ENCODE measurements around the gene ANXA9. TPM values are rescaled to one million over a fixed set of nuclear protein-coding genes. Genes with fewer than 3 reads are reported as not detected.

ANXA9 gene
- total RNA-seq, 5 donors from 2014 or later (not counting 1 experiment from before 2014, with no cell fraction given) = 0.15 to 0.16 TPM; not detected in 3

DNA sequence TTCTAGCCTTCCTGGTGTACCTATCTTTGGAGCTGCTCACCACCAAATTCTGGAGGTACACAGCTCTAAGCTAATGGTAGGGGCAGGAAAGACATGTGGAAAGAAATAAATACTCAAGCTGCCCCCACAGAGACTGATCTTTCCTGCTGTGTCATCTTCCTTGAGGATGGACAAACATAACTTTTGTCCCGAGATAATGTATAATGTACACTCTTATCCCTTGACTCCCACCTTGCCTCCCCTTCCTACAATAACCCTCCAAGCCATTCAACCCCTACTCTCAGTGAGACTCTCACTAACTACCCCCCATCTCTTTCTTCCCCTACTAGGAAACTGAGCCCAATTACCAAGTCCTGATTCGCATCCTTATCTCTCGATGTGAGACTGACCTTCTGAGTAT is 12.2 kb downstream of the ANXA9 start:
- CTCF ChIA-PET = interaction anchor here in 1 of 2 donors (0.6 to 1.0 kb wide), 2 partner anchors 12 to 24 kb away, joined by 3 read pairs; partner anchors contain the start of gene MINDY1
- no peaks in the 10 kb centered on the region for H3K27me3 Mint-ChIP-seq

DNA sequence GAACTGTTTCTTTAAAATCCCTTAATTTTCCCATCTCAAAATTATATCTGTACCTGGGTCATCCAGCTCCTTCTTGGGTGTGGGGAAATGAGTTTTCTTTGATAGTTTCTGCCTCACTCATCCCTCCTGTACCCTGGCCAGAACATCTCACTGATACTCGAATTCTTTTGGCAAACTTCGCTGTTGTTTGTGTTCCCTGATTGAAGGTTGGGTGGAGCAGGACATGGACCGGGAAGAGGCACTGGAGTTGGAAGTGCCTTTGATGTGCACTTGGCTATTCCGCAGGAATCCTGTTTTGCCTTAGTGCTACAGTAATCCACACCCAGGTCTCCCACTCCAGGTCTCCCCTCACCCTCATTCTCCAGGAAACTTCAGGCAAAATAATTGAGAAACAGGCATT is 13.4 kb downstream of the ANXA9 start:
- Mint-ChIP-seq H3K4me3 (no peak overlapping the region), H3K27ac (peak overlapping the region; percentile 76 to 79), H3K36me3 (peaks cover 11% of the 10 kb centered on the region), H3K9me3 (no peaks in the 10 kb centered on the region), H3K4me1 (peaks cover 2 to 10% (median 9%) of the 10 kb centered on the region in 3 donors), H3K27me3 (no peaks in the 10 kb centered on the region)
- no peak for DNase-seq
- POLR2A ChIA-PET = interaction anchor here (0.5 to 0.6 kb wide), 3 partner anchors 65 to 123 kb away, joined by 3 to 4 read pairs (median 3); no protein-coding TSS in a partner anchor
- WGBS (ENCODE audit: insufficient coverage) = 70% methylated on average over 2 of the region's 4 CpGs
- H3K27me3 ChIP-seq (replicated peaks in 1 of 2; ENCODE audit: control insufficient read depth in 2 of 2, extremely low read depth in 1 of 2, insufficient read depth in 2 of 2, low read length in 1 of 2) = peaks cover 0 to 2% of the 10 kb centered on the region in 2 experiments
- H3K4me3 ChIP-seq (ENCODE audit: control insufficient read depth in 1 of 2, extremely low read depth in 1 of 2, low read length in 1 of 2) = no peak overlapping the region
- no peaks in the 10 kb centered on the region for H3K9me3 ChIP-seq
- H3K27ac ChIP-seq (ENCODE audit: low read length) = peak overlapping the region; percentile 9
- CTCF ChIA-PET = interaction anchor here in 1 of 2 donors (0.6 to 2.2 kb wide), 6 partner anchors 11 to 435 kb away, joined by 3 to 30 read pairs (median 3); partner anchors contain the start of genes MINDY1 and SETDB1
- peaks cover 0 to 11% of the 10 kb centered on the region in 2 experiments for H3K4me1 ChIP-seq (ENCODE audit: control insufficient read depth in 1 of 2, extremely low read depth in 1 of 2, insufficient read depth in 2 of 2, low read length in 2 of 2)
- ATAC-seq (replicated peaks in 1 of 4) = no peak
- H3K36me3 ChIP-seq (ENCODE audit: control insufficient read depth in 2 of 2, extremely low read depth in 1 of 2, insufficient read depth in 1 of 2, low read length in 1 of 2) = peaks cover 11 to 32% of the 10 kb centered on the region in 2 donors

More for the DNA sequence above, 12.2 kb downstream of the ANXA9 start:
- Mint-ChIP-seq H3K4me1 (peaks cover 0 to 6% (median 4%) of the 10 kb centered on the region in 3 donors), H3K36me3 (peaks cover 6% of the 10 kb centered on the region), H3K9me3 (no peaks in the 10 kb centered on the region), H3K4me3 (no peak overlapping the region), H3K27ac (peak overlapping the region; percentile 63 to 71)
- 100% methylated on average over 3 of the region's 3 CpGs for WGBS (ENCODE audit: insufficient coverage)
- POLR2A ChIA-PET = no interaction called here
- no peaks in the 10 kb centered on the region for H3K9me3 ChIP-seq
- no peak overlapping the region for H3K27ac ChIP-seq (ENCODE audit: low read length)
- peaks cover 0 to 2% of the 10 kb centered on the region in 2 experiments for H3K27me3 ChIP-seq (replicated peaks in 1 of 2; ENCODE audit: control insufficient read depth in 2 of 2, extremely low read depth in 1 of 2, insufficient read depth in 2 of 2, low read length in 1 of 2)
- H3K4me3 ChIP-seq (ENCODE audit: control insufficient read depth in 1 of 2, extremely low read depth in 1 of 2, low read length in 1 of 2) = no peak overlapping the region
- DNase-seq = no peak
- H3K4me1 ChIP-seq (ENCODE audit: control insufficient read depth in 1 of 2, extremely low read depth in 1 of 2, insufficient read depth in 2 of 2, low read length in 2 of 2) = peaks cover 0 to 10% of the 10 kb centered on the region in 2 experiments
- no peak for ATAC-seq (replicated peaks in 1 of 4)
- peaks cover 7 to 20% of the 10 kb centered on the region in 2 donors for H3K36me3 ChIP-seq (ENCODE audit: control insufficient read depth in 2 of 2, extremely low read depth in 1 of 2, insufficient read depth in 1 of 2, low read length in 1 of 2)

DNA sequence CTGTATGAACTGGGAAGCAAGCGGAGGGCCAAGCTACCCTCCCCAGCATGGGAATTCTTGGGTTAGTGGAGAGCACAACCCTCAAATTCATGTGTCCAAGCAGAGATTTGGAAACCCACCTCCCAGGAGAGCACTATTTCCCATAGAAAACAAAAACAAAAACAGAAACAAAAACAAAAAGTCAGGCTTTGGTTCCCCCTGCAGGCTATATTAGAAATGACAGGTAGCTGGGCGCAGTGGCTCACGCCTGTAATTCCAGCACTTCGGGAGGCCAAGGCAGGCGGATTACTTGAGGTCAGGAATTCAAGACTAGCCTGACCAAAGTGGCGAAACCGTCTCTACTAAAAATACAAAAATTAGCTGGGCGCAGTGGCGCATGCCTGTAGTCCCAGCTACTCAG is 13.8 kb downstream of the ANXA9 start:
- Mint-ChIP-seq H3K36me3 (peaks cover 15% of the 10 kb centered on the region), H3K9me3 (no peaks in the 10 kb centered on the region), H3K4me3 (no peak overlapping the region), H3K27me3 (no peaks in the 10 kb centered on the region), H3K27ac (peak overlapping the region; percentile 76 to 79), H3K4me1 (peaks cover 7 to 15% (median 13%) of the 10 kb centered on the region in 3 donors)
- POLR2A ChIA-PET = interaction anchor here (0.6 to 0.7 kb wide), 2 partner anchors 166 to 187 kb away, joined by 3 to 6 read pairs; no protein-coding TSS in a partner anchor
- H3K27me3 ChIP-seq (replicated peaks in 1 of 2; ENCODE audit: control insufficient read depth in 2 of 2, extremely low read depth in 1 of 2, insufficient read depth in 2 of 2, low read length in 1 of 2) = peaks cover 0 to 2% of the 10 kb centered on the region in 2 experiments
- peaks cover 0 to 11% of the 10 kb centered on the region in 2 experiments for H3K4me1 ChIP-seq (ENCODE audit: control insufficient read depth in 1 of 2, extremely low read depth in 1 of 2, insufficient read depth in 2 of 2, low read length in 2 of 2)
- peak in 3 of 4 experiments; percentile 37 to 55 (median 48) for ATAC-seq (replicated peaks in 1 of 4)
- CTCF ChIA-PET = interaction anchor here in 1 of 2 donors (0.6 to 2.2 kb wide), 7 partner anchors 10 to 435 kb away, joined by 3 to 30 read pairs (median 3); partner anchors contain the start of genes MINDY1 and SETDB1
- 24% methylated on average over 6 of the region's 9 CpGs for WGBS (ENCODE audit: insufficient coverage)
- H3K36me3 ChIP-seq (ENCODE audit: control insufficient read depth in 2 of 2, extremely low read depth in 1 of 2, insufficient read depth in 1 of 2, low read length in 1 of 2) = peaks cover 14 to 35% of the 10 kb centered on the region in 2 donors
- H3K9me3 ChIP-seq = no peaks in the 10 kb centered on the region
- peak in 8 of 35 experiments; percentile 16 to 66 (median 22) for DNase-seq
- H3K27ac ChIP-seq (ENCODE audit: low read length) = peak overlapping the region; percentile 9
- H3K4me3 ChIP-seq (ENCODE audit: control insufficient read depth in 1 of 2, extremely low read depth in 1 of 2, low read length in 1 of 2) = no peak overlapping the region

DNA sequence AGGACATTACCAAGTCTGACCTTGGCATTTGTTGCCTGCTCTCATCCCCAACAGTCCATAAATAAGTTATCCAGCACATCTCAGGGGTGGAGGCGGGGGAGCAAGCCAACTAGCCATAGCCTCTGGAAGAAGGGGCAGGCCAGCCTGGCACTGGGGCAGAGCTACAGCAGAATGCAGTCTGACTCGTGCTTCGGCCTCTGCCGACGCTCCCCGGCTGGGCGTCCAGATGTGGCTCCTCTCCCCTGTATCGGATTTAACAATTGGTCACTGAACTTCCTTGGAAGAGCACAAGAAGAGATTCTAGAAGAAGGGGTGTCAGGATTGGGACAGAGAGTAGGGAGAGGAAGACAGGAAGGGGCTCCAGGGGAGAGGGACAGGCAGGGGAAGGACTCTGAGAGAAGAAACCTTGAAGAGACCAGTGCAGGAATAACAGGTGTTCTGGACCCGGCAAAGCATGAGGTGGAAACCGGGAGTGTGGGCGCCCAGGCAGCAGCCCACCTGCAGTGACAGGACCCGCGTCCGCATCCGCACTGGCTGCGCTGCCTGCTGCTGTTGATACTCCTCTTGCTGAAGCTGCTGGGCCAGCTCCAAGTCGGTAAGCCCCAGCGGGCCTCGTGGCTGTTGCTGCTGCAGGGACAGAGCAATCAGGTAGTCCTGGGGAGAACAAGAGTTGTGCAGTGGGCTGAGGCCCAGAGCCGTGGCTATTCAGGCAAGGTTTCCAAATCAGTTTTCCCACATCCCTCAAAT is 15.2 kb downstream of the ANXA9 start:
- DNase-seq = no peak
- Mint-ChIP-seq H3K27ac (peak overlapping the region; percentile 16 to 19), H3K4me3 (no peak overlapping the region), H3K36me3 (peaks cover 24% of the 10 kb centered on the region), H3K4me1 (peaks cover 20 to 29% (median 27%) of the 10 kb centered on the region in 3 donors), H3K27me3 (no peaks in the 10 kb centered on the region), H3K9me3 (no peaks in the 10 kb centered on the region)
- ChIA-PET CTCF (interaction anchor here (0.5 to 2.2 kb wide), 4 partner anchors 9 to 103 kb away, joined by 3 to 30 read pairs (median 3); partner anchors contain the start of gene MINDY1 (in 2 of the 2)), POLR2A (interaction anchor here in 1 of 2 donors (0.5 to 0.6 kb wide), 2 partner anchors 17 to 48 kb away, joined by 6 to 11 read pairs; no protein-coding TSS in a partner anchor)
- Histone ChIP-seq H3K9me3 (no peaks in the 10 kb centered on the region), H3K27me3 (replicated peaks in 1 of 2; ENCODE audit: control insufficient read depth in 2 of 2, extremely low read depth in 1 of 2, insufficient read depth in 2 of 2, low read length in 1 of 2) (peaks cover 0 to 2% of the 10 kb centered on the region in 2 experiments), H3K4me1 (ENCODE audit: control insufficient read depth in 1 of 2, extremely low read depth in 1 of 2, insufficient read depth in 2 of 2, low read length in 2 of 2) (peaks cover 8 to 20% of the 10 kb centered on the region in 2 experiments), H3K4me3 (ENCODE audit: control insufficient read depth in 1 of 2, extremely low read depth in 1 of 2, low read length in 1 of 2) (no peak overlapping the region), H3K27ac (ENCODE audit: low read length) (no peak overlapping the region), H3K36me3 (ENCODE audit: control insufficient read depth in 2 of 2, extremely low read depth in 1 of 2, insufficient read depth in 1 of 2, low read length in 1 of 2) (peaks cover 17 to 42% of the 10 kb centered on the region in 2 donors)
- ATAC-seq (replicated peaks in 1 of 4) = no peak
- 91% methylated on average over 18 of the region's 20 CpGs for WGBS (ENCODE audit: insufficient coverage)

DNA sequence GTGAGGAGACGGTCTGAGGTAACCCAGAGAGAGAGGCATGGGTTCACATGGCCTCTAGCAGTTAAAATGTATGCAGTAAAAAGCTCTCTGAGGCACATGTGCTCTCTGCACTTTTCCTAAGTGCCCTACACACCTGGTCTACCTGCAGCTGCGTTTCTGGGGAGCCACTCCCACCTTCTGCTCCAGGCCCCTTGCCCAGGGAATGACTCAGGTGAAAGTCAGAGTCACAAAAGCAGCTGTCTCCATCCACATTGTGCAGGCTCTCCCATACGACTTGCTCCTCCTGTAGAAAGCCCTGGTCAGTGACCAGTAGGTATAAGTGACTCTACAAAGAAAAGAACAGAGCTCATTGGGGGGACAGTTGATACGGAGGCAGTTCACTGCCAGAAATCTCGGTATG is 15.9 kb downstream of the ANXA9 start:
- POLR2A ChIA-PET = interaction anchor here in 1 of 2 donors (0.6 kb wide), 1 partner anchor 574 kb away, joined by 4 read pairs; no protein-coding TSS in a partner anchor
- peaks cover 27 to 35% (median 34%) of the 10 kb centered on the region in 3 donors for H3K4me1 Mint-ChIP-seq
- H3K27me3 ChIP-seq (replicated peaks in 1 of 2; ENCODE audit: control insufficient read depth in 2 of 2, extremely low read depth in 1 of 2, insufficient read depth in 2 of 2, low read length in 1 of 2) = peaks cover 0 to 2% of the 10 kb centered on the region in 2 experiments
- H3K9me3 ChIP-seq = no peaks in the 10 kb centered on the region
- DNase-seq = no peak
- H3K27me3 Mint-ChIP-seq = no peaks in the 10 kb centered on the region
- H3K36me3 Mint-ChIP-seq = peaks cover 27% of the 10 kb centered on the region
- peak overlapping the region in 1 of 2 donors; percentile 22 for H3K27ac Mint-ChIP-seq
- H3K4me1 ChIP-seq (ENCODE audit: control insufficient read depth in 1 of 2, extremely low read depth in 1 of 2, insufficient read depth in 2 of 2, low read length in 2 of 2) = peaks cover 14 to 27% of the 10 kb centered on the region in 2 experiments
- no peak overlapping the region for H3K4me3 Mint-ChIP-seq
- no peak for ATAC-seq (replicated peaks in 1 of 4)
- CTCF ChIA-PET = interaction anchor here in 1 of 2 donors (0.5 kb wide), 1 partner anchor 102 kb away, joined by 3 read pairs; no protein-coding TSS in a partner anchor
- no peak overlapping the region for H3K27ac ChIP-seq (ENCODE audit: low read length)
- H3K4me3 ChIP-seq (ENCODE audit: control insufficient read depth in 1 of 2, extremely low read depth in 1 of 2, low read length in 1 of 2) = no peak overlapping the region
- peaks cover 17 to 42% of the 10 kb centered on the region in 2 donors for H3K36me3 ChIP-seq (ENCODE audit: control insufficient read depth in 2 of 2, extremely low read depth in 1 of 2, insufficient read depth in 1 of 2, low read length in 1 of 2)
- no CpG with 5 or more reads among the region's 5 CpGs for WGBS (ENCODE audit: insufficient coverage)
- no peaks in the 10 kb centered on the region for H3K9me3 Mint-ChIP-seq

Data from T-cell (primary cell).